ENCODE data around the gene RNU1-1.
"Not testable (repeated sequence)": the region's sequence is repeated elsewhere in the genome, so short reads cannot be mapped to it uniquely, and the experiment has no call there.

DNA sequence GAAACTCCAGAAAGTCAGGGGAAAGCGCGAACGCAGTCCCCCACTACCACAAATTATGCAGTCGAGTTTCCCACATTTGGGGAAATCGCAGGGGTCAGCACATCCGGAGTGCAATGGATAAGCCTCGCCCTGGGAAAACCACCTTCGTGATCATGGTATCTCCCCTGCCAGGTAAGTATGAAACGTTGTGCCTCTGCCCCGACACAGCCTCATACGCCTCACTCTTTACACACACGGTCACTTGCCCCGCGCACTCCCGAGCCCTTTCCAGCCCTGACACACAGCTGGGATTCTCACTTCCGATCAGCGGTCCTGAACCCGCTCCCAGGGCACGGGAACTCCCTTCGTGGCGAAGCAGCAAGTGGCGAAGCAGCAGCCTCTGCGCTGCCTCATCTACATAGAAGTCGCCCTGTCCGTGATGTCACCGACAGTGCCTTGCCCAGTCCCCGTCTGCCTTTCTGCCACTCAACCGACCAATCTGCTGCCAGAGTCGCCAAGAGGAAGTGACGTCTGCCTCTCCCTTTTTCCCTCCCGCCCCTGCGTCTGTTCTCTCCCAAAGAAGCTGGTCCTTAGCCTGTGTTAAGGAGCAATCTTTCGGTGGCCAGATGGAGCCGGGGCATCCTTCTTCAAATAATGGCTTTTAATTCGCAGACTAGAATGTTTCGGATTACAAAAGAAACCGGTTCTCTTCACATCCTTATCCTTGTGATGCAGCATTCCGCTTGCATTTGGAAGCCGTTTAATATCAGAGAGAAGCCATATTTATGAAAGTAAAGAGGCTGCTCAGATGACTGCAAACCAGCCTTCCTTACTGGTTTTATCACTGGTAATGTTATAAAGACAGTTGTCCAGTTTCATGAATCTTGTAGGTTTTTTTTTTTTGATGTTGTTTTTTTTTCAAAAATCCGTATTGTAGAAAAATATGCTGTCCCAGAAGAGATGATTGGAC is at the start of gene RNU1-1:
- TF ChIP-seq, protein P1, sequence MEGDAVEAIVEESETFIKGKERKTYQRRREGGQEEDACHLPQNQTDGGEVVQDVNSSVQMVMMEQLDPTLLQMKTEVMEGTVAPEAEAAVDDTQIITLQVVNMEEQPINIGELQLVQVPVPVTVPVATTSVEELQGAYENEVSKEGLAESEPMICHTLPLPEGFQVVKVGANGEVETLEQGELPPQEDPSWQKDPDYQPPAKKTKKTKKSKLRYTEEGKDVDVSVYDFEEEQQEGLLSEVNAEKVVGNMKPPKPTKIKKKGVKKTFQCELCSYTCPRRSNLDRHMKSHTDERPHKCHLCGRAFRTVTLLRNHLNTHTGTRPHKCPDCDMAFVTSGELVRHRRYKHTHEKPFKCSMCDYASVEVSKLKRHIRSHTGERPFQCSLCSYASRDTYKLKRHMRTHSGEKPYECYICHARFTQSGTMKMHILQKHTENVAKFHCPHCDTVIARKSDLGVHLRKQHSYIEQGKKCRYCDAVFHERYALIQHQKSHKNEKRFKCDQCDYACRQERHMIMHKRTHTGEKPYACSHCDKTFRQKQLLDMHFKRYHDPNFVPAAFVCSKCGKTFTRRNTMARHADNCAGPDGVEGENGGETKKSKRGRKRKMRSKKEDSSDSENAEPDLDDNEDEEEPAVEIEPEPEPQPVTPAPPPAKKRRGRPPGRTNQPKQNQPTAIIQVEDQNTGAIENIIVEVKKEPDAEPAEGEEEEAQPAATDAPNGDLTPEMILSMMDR (IDR thresholded peaks at IDR 0.05; ENCODE audit: insufficient read depth, low read length, poor library complexity, severe bottlenecking): not testable (repeated sequence)
- not testable (repeated sequence) for TF ChIP-seq EZH2phosphoT487 (conservative IDR thresholded peaks at IDR 0.05; ENCODE audit: low read length)
